GM18511 (cell line): ENCODE results near the gene LRP1B.

Experiments
- ATAC-seq: cut with Tn5 transposase; IDR thresholded peaks from one replicate; pipeline ENCODE4 v1.9.1; 2021; ENCODE audit warnings: mild to moderate bottlenecking, moderate library complexity; ENCODE audit not compliant: unreplicated experiment

The LRP1B gene

DNA sequence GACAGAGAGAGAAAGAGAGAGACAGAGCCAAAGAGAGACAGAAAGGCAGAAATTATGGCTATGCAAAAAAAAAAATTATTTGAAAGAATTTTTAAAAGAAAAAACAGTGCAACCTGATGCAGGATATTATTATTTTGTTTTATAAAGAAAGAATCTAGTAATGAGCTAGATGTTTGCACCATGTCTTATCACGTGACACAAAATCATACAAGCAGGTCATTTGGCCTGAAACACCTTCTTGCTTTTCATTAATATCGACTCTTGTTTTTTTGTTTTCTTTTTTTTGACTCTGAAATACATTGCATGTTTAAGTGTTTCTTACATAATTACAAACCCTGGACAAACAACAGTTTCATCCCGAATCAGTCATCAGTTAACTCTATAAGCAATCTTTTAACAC lies 606.0 kb downstream of the LRP1B start:
- no peak for ATAC-seq

DNA sequence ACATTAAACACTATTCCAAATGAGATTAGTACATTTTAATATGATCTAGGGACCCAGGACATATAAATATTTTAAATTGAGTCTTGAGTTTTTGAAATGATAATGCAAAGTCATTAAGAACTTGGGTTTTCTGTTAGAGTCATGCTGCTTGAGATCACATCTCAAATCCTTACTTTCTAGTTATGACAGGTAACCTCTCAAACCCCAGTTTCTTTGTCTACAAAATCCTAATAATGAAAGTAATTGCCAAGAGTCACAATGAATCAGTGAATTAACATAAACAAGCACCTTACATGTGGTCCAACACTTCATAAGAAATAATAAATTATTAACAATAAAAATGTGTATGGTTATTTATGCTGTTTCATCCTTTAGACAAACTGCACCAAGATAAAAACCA lies 607.6 kb downstream of the LRP1B start:
- ATAC-seq = peak; percentile 51

DNA sequence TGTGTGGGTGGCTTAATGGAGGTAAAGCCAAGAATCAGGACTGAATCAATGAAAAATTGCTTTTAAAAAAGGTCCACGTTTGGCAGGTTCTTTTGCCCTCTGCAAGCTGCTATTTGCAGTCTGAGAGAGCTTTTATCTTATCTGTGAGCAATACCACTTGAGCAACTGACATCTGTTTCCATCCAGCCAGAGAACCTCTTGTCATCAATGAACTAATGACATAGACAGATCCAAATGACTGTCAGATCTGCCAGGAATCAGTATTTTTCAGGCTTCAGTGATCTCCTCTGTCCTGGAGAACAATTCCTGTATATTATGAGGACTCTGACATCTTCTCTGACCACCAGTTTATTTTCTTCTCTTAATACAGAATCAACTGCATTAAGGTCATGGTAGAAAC lies 608.1 kb downstream of the LRP1B start:
- ATAC-seq = no peak

DNA sequence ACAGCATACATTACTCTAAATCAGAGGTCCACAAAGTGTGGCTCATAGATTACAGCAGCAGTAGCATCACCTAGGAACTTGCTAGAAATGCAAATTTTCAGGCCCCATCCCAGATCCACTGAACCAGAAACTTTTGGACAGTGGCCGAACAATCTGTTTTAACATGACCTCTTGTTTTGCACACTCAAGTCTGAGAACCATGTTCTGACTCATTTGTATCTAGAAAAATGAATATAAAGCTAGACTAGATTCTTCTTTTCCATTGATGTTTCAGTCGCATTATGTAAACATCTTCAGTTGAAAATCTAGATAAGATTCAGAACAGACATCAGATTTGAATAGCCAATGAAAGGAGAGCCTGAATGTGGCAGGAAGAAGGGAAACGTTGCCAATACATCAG lies 608.8 kb downstream of the LRP1B start:
- ATAC-seq = no peak

DNA sequence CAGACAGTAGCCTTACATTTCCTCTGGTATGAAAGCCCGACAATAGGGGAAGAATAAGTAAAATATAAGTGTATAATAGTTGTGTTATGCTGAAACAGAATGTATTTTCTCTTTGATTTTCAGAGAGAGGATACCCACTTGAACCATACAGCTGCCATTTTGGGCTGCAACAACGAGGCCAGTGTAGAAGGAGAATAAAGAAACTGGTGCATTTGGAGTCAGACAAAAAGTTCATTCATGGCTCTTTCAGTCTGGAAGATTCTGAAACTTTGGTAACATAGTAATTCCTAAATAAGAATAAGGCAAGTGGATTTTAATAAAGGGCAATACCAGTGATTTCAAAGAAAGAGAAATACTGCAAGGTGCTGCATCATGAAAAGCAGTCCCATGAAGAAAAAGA lies 610.9 kb downstream of the LRP1B start:
- no peak for ATAC-seq

DNA sequence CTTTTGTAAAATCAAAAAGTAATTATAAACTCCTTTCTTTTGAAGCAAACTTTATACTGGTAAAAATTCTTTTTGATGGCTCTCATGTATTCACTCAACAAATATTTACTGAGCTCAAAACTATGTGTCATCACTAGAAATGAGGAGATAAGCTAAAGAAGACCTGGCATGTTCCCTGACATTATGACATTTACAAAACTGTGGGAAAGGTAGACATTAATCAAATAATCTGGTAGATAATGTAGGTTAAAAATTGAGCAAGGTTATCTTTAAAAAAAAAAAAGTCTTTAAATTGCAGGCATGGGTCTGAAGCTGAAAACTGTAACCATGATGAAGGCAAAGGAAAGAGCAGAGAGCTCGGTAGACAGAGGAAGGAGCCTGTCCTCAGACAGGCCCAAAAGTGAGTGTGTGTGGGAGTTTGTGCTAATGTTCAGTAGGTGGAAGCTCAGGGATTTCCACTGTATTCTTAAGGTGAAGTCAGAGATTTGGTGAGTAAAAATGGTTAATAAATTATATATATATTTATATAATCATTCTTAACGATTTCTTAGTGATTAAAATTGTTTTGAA lies 612.9 kb downstream of the LRP1B start:
- ATAC-seq = no peak

DNA sequence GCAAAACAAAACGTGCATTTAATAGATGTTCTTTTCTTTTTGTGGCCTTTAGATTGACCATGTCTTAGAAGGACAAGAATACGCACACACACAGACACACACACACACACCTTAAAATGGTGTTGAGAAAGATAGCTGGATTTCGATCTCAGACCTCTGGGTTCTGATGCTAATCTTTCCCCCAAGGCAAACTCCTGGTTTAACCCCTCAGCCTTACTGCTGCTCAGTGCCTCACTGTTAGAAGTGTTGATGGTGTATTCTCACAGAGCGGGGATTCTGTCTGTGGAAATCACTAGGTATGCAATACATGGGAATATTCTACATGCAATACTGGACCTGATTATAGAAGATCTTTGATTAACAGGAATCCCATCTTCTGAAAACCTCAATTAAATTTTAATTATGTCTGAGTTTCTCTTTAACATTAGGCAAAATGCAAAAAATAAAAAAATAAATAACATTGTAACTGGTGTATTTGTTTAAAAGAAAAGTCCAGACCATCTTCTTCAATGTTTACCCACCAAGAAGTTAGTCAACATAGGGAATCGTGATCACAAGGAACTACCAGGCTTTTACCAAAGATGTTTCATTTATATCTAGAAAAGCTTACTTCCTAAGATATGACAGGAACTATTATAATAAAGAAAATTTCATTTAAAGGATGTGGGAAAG lies 613.5 kb downstream of the LRP1B start:
- no peak for ATAC-seq

DNA sequence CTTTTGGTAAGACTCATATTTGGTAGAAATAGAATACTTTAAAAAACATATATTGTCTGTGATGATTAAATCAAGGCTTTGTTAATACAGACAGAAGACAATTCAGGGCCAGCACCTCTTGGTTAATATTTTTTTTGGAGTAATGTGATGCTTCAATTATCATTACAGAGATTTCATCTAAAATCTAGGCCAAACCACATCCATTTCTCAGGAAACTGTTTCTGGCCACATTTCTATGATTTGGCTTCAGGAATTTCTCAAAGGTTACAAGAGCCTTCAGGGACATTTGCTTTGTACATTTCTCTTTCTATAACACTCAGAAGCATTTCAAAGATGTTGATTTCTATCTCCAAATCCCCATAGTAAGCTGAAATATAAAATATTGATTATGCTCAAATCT lies 614.9 kb downstream of the LRP1B start:
- no peak for ATAC-seq

DNA sequence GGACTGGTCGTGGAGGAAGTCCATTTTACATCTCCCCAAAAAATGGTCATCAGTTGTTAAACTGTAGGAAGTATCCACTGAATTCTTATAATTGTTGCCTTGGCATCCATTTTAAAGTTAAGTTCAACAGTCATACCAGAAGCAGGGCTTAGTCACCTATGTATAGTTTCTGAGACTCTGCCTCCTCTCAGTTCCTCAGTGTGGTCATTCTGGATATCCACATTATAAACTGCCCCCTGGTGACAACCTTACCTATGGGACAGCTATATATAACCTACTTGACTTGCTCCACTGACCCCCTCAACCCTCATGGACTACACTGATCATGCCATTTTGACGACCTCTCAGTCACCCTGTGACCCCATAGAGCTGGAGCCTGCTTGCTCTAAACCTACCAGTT lies 617.0 kb downstream of the LRP1B start:
- ATAC-seq = peak; percentile 99

DNA sequence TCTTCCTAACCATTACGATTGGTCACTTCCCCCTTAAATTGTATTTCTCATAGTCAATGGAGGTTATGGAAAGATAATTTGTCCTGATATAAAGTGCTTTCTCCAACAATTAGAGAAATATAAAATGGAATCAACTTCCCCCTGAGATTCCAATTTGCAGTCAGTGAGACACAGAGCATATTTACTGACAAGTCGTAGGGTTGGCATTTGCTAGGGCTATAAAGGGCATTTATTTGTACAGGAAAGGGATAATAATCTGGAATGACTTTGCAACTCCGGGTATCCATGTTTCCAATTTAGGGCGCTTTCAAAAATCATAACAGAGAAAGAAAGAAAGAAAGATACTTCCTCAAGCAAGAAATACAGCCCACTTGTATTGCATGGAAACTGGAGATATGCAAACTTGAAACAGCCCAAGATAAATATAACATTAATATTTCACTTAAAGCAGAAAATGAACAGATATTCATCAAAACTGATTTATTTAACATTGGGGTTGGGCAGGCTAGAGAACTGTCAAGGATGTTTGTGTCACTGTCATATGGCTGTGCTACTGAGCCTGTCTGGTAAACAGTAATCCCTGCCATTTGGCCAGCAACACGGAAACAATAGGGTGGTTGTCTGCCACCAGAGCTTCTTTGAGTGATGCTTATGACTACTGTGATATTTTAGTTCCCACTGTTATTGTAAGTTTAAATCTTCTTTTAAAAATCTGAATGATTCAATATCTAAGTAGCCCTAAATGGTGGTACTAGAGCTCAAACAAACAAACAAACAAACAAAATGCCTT lies 621.8 kb downstream of the LRP1B start:
- ATAC-seq = no peak

DNA sequence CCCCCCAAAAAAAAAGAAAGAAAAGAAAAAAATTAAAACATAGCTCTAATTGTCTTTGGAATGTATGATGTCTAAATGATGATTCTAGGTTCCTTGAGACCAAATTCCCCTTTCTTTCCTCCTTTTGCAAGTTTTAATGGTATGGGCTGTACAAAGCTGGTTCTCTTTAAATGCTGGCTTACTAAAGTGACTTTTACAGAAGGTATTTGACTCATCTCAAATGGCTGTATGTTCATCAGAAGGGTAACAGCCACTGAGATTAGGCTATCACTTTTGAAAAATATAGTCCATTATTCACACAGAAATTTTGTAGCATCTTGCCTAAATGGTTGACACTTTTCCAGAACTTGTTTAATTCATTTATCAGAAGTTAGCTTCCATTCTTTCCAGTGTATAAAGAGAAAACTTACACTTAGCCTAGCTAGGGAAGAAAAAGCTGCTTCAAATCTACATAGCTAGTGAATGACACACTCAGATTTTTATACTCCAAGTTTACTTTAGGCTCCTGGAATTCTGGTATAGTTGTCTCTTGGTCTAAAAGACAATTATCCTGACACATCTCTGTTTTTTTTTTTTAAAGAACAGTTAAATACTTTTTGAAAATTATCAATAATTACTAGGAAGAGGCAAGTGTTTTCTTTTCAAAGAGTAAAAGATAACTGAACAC lies 622.6 kb downstream of the LRP1B start:
- ATAC-seq = no peak

DNA sequence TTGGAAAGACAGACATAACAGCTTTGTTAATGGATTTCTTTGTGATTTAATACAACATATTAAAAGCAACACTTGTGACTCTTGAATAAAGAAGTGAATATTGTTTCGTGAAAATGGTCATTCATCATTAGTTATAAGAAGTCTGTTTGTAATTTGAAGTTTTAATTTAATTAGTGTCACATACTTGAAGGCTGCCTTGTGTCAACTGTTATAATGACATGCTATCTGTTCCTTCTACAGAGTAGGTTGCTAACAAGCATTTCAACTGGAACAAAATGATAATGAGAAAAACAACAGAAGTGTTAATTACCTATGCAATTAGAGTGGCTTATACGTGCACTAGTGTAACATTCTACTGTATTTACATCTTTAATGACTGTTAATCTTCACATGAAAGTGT lies 624.7 kb downstream of the LRP1B start:
- ATAC-seq = no peak

DNA sequence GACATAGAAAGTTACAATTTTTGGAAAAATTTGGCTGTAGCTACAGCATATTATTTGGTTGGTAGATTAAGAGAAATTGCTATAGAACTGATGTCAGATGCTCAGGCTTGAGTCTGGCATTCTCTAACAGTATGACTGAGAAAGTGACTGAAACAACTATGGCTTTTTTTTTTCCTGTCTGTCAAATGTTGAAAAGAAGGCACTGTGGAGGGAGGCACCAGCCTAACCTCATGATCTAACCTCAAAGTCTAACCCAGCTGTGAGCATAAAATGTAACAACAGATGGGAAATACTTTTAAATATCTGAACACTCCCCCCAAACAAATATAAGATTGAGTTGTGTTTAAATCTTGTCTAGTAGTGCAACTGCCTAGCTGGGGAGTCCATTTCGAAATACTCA lies 629.1 kb downstream of the LRP1B start:
- no peak for ATAC-seq

DNA sequence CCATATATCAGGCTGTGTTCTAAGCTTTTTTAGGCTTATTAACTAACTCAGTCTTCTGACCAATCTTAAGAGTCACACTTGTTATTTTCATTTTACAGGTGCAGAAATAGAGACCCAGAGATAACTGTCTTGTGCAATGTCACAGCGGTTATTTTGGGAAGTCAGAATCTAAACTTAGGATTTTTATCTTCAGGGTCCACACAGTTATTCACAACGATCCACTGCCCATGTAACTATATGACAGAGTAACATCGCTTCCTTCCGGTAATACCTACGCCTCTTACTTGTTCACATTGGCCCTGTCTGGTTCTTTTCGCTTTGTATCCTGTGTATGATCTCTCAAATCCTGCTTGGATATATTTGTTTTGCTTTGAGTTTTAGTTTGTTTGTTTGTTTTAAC lies 631.7 kb downstream of the LRP1B start:
- no peak for ATAC-seq

DNA sequence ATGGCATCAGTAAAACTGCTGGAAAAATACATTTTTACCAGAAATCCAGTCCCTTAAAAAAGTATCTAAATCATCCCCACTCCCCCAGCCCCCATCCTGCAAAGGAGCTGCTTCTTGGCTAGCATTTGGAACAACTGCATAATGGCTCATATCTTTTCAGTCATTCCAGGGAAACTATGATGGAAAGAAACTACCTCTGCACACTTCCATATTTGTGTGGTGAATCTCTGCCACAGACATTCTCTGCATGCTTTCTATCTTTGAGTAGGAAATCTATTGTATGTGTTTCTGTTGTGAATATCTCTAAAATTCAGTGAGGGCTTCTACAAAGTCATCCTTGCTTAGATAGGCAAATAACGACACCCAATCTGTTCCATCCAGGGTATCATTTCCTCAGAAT lies 632.3 kb downstream of the LRP1B start:
- no peak for ATAC-seq

DNA sequence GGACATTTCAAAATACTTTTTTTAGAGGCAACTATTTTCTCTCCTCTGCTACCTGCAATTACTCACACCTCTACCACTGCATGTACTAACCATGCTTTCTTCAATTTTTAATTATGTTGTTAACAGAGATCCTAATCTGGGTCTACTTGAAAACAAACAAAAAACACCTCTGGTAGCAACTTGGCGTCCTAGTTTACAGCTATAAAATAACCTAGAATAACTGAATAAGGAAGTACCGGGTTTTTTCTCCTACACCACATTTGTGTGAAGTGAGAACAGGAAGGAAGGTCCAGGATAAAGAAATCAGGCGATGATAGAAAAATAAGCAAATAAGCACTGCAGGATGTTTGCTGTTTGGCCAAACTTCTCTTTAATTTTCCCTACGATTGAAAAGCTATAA lies 633.5 kb downstream of the LRP1B start:
- ATAC-seq = no peak

DNA sequence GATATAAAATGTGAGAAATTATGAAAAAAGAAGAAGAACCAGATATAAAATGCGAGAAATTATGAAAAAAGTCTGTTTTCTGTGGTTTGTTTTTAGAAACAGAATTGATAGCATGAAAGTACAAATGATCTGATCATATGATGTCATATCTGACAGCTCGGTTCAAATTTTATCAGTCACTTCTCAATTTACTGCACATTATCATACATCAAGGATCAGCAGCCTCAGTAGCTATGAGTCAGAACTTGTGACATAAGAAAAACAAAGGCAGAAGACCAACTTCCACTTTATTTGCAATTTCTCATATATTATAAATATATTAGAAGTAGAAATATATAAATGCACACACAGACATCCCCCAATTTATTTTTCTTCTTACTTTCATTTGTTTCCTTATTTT lies 634.0 kb downstream of the LRP1B start:
- no peak for ATAC-seq

DNA sequence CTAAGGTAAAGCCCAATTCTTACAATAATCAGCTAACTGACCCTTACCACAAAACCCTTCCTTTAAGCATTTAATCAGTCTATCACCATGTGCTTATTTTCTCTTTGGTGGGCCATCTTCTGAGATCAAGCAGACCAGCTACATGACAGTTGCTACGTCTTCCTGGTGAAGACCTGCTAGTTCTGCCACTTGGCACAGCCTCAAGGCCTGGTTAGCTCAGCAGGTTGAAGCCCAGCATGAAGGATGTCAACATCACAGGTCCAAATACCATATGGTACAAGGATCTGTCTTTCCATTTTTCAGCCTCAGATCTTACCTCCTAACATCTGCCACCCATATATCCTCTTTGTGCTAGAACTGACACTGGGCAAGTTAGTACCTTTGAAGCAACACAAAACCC lies 636.9 kb downstream of the LRP1B start:
- ATAC-seq = no peak

DNA sequence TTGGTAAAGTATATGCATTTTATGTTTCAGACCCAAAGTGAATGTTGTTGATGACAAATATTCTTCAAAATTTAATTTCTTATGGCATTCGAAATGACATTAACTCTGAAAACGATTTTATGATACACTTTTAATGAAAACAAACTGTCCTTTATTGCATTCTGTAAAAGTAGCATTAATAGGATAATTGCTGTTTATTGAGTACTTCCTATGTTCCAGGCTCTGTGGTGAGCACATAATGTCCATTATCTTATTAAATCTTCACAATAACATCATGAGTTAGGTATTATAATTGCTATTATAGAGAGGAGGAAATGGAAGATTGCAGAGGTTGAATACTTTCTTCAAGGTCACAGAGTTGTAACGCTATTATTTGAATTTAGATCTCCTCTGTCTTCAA lies 638.0 kb downstream of the LRP1B start:
- no peak for ATAC-seq

DNA sequence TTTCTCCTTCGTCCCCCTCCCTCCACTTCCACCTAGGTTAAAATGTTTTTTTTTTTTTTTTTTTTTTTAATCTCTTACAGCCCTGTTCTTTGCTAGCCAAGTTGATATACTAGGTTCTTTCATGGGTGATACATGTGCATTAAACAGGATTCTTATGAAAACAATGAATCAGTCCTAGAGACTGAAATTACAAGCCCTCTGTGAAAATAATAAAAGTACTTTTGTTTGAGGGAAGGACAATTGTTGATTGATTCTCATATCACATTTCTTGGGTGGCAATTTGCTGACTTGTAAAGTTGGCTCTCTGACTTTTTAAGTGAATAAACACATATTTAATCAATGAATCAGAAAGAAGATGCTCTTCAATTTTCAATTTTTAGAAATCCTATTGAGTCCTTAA lies 639.9 kb downstream of the LRP1B start:
- ATAC-seq = no peak

DNA sequence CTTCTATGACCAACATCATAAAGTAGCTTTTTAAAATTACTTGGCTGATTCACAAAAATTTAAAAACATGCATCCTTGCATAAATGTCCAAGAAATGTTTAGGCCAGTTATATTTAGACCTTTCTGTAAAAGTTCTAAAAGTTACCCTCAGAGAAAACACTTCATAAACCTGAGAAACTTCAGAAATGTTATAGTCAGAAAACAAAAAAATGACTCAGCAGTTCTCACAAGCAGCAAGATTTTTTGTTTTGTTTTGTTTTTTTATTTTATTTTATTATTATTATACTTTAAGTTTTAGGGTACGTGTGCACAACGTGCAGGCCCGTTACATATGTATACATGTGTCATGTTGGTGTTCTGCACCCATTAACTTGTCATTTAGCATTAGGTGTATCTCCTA lies 648.1 kb downstream of the LRP1B start:
- no peak for ATAC-seq

DNA sequence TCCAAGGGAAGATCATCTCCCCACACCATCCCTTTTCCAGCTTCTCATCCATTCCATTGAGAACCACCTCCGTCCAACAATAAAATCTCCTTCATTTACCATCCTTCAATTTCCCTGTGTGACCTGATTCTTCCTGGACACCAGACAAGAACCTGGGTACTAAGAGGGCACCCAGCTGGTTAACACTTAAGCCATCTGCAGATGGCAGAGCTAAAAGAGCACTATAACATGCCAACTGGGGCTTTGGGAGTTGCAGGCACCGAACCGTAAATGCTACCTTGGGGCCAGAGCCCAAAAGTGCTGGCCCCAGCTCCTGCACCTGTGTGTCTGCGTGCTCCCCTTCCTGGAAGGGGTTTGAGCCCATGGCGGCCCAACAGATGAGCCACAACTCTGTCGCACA lies 655.0 kb downstream of the LRP1B start:
- ATAC-seq = no peak
